Central memory CD8-positive, alpha-beta T cell (primary cell): ENCODE data around the gene TAP1.
A peak's percentile ranks its signal among the peaks of the same experiment; 100 is the strongest.

ENCODE experiments used
- ATAC-seq: fragments of 150-1000 bp; cut with Tn5 transposase; replicated peaks from 2 replicates; pipeline ENCODE4 v1.10.0; 2022; ENCODE audit warnings: mild to moderate bottlenecking, moderate FRiP score, moderate number of reproducible peaks; ENCODE audit not compliant: poor library complexity, severe bottlenecking; ENCODE audit errors: extremely low read depth
- DNase-seq, 2 donors: peaks; one replicate each; pipeline ENCODE4 v3.0.0; 2021; ENCODE audit warnings: low spot score in 2 of 2
- H3K27ac Mint-ChIP-seq: one replicate; pipeline ENCODE4 v1.8.0; 2022; ENCODE audit warnings: low read depth, mild to moderate bottlenecking, moderate library complexity, mixed read lengths
- H3K27me3 Mint-ChIP-seq: one replicate; pipeline ENCODE4 v1.8.0; 2022; ENCODE audit warnings: mixed read lengths
- H3K36me3 Mint-ChIP-seq: one replicate; pipeline ENCODE4 v1.8.0; 2022; ENCODE audit warnings: mild to moderate bottlenecking, moderate library complexity, mixed read lengths; ENCODE audit not compliant: insufficient read depth
- H3K4me1 Mint-ChIP-seq: one replicate; pipeline ENCODE4 v1.8.0; 2022; ENCODE audit warnings: mixed read lengths
- H3K4me3 Mint-ChIP-seq: one replicate; pipeline ENCODE4 v1.8.0; 2022; ENCODE audit warnings: mild to moderate bottlenecking, moderate library complexity, mixed read lengths
- H3K9me3 Mint-ChIP-seq: one replicate; pipeline ENCODE4 v1.8.0; 2022; ENCODE audit warnings: mixed read lengths

The TAP1 gene

DNA sequence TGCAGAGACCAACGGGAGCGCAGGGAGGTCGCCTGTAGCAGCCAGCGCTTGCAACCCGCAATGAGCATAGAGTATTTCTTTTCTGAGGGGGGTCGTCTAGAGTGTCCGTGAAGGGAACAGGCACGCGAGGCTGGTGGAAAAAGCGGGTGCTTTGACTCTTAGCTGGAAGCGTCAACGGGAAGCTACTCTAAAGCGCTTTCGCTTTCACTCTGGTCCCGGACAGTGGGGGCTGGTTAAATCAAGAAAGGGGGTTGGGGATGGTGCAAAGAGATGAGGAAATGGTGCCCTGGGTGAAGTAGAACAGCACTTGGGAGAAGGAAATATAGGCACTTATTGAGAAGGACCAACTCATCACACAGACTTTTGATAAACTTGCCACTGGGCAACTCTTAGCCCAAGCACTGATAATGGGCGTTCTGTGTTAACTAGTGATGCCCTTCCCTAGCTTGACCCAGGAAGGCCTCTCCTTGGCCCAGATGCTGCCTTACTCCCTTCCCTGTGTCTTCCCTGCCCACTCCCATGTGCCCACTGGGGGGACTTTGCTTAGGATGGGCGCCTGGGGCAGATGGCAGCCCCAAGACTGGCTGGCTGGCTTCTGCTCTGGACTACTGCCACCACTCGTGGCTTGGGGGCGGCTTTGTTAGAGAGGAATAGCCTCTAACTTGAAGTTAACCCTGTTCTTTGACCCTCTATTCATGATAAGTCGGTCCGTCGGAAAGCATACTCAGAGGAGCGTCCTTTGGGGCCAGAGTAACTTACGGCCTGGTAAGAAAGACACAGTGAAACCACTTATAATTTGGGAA, 1.1 kb upstream of the TAP1 start:
- no peaks in the 10 kb centered on the region for H3K9me3 Mint-ChIP-seq
- DNase-seq (peak; percentile 37 to 38), ATAC-seq (peak; percentile 49)
- peaks cover 76% of the 10 kb centered on the region for H3K4me1 Mint-ChIP-seq
- no peaks in the 10 kb centered on the region for H3K27me3 Mint-ChIP-seq
- H3K36me3 Mint-ChIP-seq: peaks cover 87% of the 10 kb centered on the region
- H3K27ac Mint-ChIP-seq: peak overlapping the region; percentile 99
- peak overlapping the region; percentile 97 for H3K4me3 Mint-ChIP-seq

DNA sequence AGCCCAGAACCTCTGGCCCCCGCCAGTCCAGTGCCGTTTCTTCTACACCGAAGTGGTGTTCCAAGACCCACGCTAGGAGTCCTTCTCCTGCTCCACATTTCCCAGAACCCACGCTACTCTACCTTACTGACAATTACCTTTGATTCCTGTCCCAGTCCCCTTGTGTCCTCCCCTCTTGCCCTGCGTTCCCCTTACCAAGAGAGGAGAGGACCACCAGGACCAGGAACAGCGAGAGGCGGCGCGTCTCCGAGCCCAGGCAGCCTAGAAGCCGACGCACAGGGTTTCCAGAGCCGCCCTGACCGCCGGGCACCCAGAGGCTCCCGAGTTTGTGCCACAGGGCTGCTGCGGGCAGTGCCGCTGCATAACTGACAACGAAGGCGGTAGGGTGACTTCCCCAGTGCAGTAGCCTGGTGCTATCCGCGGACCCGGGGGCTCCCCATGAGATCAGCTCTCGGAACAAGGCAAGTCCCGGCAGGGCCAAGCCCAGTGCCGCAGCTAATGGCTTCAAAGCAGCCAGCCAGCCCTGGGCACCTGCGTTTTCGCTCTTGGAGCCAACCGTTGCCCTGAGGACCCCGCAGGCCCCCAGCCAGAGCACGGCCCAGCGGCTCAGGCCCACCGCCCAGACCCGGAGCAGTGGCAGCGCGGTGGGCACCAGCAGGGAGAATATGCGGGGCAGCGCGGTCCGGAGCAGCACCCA, 512 bp downstream of the TAP1 start:
- ATAC-seq (peak; percentile 35), DNase-seq (peak; percentile 49 to 63)
- Mint-ChIP-seq H3K9me3 (no peaks in the 10 kb centered on the region), H3K27me3 (no peaks in the 10 kb centered on the region), H3K4me1 (peaks cover 74% of the 10 kb centered on the region), H3K27ac (peak overlapping the region; percentile 99), H3K36me3 (peaks cover 86% of the 10 kb centered on the region), H3K4me3 (peak overlapping the region; percentile 97)

DNA sequence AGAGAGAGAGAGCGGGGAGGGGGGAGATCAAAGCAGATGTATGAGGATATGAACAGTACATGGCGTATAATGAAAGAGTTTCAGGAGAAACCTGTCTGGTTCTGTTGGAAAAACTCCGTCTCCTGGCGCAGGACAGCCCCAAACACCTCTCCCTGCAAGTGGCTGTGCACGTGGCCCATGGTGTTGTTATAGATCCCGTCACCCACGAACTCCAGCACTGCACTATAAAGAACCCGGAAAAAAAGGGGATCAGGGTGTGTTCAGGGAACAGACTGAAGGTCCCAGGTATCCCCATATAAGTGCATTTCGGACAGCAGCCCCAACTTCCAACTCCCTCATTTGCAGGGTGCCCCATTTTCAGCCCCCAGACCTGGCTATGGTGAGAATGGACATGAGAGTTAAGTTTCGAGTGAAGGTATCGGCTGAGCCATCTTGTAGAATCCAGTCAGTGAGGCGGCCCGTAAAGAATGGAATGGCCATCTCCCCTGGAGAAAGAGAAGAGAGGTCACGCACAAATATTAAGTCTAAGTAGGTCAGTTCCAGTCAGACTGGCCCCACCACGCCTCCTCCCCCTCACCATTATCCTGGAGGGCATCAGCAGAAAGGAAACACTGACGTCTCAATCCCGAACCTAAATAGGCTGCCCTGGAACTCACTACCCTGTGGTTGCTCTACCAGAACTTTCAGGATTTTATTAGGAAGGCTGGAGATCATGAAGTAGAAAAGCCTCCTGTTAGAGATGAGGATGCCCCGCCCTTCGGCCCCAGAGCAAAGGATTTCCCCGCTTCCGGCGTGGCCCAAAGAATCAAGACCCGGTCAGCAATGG, 1.3 kb downstream of the TAP1 start:
- ATAC-seq (no peak), DNase-seq (no peak)
- Mint-ChIP-seq H3K4me1 (peaks cover 74% of the 10 kb centered on the region), H3K27ac (peak overlapping the region; percentile 99), H3K4me3 (peak overlapping the region; percentile 97), H3K9me3 (no peaks in the 10 kb centered on the region), H3K27me3 (no peaks in the 10 kb centered on the region), H3K36me3 (peaks cover 86% of the 10 kb centered on the region)

DNA sequence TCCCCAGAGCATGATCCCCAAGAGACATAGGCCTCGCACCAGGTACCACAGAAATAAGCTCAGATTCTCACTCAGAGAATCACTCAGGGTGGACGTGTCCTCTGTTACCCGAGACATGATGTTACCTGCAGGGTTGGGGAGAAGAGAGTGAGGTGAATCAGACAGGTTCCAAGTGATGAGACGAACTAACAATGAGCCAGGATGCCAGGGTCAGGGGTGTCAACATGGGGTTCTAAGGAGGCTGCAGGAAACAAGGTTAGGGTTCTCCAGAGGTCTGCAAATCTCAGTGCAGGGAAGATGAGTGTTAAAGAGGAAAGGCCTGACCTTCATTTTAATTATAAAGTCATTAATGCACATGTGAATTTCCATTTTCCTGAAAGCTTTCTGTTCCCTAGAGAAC, 2.5 kb downstream of the TAP1 start:
- Mint-ChIP-seq H3K4me1 (peaks cover 74% of the 10 kb centered on the region), H3K9me3 (no peaks in the 10 kb centered on the region), H3K27me3 (no peaks in the 10 kb centered on the region), H3K27ac (peak overlapping the region; percentile 99), H3K36me3 (peaks cover 86% of the 10 kb centered on the region), H3K4me3 (peak overlapping the region; percentile 97)
- ATAC-seq: no peak
- no peak for DNase-seq

DNA sequence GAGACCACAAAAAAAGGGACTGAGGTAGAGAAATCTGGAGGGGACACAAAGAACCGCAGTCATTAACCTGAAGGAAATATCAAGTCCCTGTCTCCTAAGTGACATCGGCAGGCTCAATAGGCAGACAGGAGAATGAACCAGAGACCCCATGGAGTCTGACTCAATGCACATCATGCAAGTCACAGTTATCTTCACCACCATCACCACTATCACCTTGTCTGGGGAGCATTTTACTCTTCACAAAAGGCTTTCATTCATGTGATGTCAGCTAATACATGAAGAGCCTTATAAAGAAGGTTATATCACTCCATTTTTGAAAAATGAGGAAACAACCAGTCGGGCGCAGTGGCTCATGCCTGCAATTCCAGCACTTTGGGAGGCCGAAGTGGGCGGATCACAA, 4.4 kb downstream of the TAP1 start:
- Mint-ChIP-seq H3K9me3 (no peaks in the 10 kb centered on the region), H3K4me3 (peak overlapping the region; percentile 97), H3K27me3 (no peaks in the 10 kb centered on the region), H3K27ac (peak overlapping the region; percentile 100), H3K4me1 (peaks cover 70% of the 10 kb centered on the region), H3K36me3 (peaks cover 86% of the 10 kb centered on the region)
- DNase-seq (no peak), ATAC-seq (no peak)

DNA sequence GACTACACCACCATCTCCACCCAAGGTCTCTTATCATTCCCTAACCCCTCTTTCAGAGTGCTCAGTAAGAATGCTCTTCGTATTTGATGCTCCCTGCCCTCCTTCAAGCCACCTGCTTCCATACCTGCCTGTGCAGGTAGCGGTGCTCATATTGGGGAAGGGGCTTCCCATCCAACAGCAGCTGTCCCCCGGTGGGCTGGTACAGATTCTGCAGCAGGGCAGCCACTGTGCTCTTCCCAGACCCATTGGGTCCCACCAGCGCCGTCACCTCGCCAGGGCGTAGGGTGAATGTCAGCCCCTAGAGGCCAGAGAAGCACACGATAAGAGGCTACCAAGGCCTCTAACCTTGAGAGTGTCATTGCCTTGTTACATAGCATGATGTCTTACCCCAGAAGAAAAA, 5.7 kb downstream of the TAP1 start:
- DNase-seq: no peak
- H3K4me3 Mint-ChIP-seq: peak overlapping the region; percentile 97
- ATAC-seq: no peak
- H3K27ac Mint-ChIP-seq: peak overlapping the region; percentile 100
- no peaks in the 10 kb centered on the region for H3K9me3 Mint-ChIP-seq
- peaks cover 81% of the 10 kb centered on the region for H3K4me1 Mint-ChIP-seq
- H3K27me3 Mint-ChIP-seq: no peaks in the 10 kb centered on the region
- peaks cover 90% of the 10 kb centered on the region for H3K36me3 Mint-ChIP-seq

DNA sequence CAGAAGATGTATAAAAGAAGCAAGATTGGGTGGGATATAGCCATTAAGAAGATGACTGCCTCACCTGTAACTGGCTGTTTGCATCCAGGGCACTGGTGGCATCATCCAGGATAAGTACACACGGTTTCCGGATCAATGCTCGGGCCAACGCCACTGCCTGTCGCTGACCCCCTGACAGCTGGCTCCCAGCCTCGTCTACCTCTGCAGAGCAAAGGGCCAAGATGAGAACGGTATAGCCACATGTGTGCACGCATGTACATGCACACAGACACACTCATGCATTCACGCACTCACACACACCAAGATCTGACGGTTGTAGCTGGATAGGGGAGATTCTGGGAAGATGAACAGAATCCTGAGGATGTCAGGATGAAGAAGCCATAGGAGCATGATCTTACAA, 6.5 kb downstream of the TAP1 start:
- DNase-seq (no peak), ATAC-seq (no peak)
- H3K4me1 Mint-ChIP-seq: peaks cover 86% of the 10 kb centered on the region
- peak overlapping the region; percentile 97 for H3K4me3 Mint-ChIP-seq
- no peaks in the 10 kb centered on the region for H3K9me3 Mint-ChIP-seq
- peak overlapping the region; percentile 100 for H3K27ac Mint-ChIP-seq
- H3K36me3 Mint-ChIP-seq: peaks cover 85% of the 10 kb centered on the region
- H3K27me3 Mint-ChIP-seq: no peaks in the 10 kb centered on the region

DNA sequence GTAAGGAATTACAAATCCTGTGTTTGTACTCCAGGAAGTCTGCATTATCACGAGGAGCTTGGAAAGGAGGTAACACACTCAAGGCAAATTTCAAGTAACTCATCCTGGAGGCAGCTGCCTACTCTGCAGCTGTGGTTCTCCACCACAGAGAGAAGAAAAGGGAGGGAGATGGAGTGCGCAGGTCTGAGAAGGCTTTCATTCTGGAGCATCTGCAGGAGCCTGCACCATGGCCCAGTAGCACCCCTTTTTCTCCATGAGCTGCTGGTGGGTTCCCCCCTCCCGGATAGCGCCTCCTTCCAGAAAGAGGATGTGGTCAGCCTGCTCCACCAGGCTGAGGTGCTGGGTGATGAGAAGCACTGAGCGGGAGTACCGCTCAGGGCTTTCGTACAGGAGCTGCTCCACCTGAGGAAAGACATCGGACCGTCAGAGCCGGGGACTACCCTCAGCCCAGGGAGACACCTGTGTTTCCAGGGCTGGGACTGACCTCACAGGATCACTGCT, 8.1 kb downstream of the TAP1 start:
- Mint-ChIP-seq H3K27ac (peak overlapping the region; percentile 100), H3K27me3 (no peaks in the 10 kb centered on the region), H3K4me3 (peak overlapping the region; percentile 97), H3K36me3 (peaks cover 84% of the 10 kb centered on the region), H3K4me1 (peaks cover 86% of the 10 kb centered on the region), H3K9me3 (no peaks in the 10 kb centered on the region)
- DNase-seq (peak in 1 of 2 donors; percentile 35), ATAC-seq (peak; percentile 6)

DNA sequence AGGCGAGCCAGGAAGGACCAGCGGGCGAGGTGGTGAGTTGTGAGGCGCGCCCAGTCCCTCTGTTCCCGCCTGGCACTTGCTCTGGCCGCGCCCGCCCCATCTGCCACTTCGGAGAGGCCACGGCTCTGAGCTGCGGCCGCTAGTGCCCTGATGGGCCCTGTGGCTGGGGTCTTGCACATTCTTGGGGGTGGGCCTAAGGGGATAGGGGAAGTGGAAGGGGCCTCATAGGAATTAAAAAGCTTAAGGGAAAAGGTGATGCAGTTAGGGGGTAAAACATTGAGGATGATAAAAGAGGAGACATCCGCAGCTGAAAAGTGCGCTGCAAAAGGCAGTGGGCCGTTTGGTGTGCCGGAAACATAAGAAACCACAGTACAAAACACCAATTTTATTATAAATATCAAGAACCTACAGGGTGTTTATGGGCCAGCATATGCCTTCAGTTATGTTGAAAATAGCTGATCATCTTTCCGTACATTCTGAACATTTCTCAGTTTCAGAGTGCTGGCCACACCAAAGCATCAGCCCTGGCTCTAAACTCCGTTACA, 8.6 kb downstream of the TAP1 start:
- ATAC-seq: peak; percentile 37
- no peak for DNase-seq
- Mint-ChIP-seq H3K9me3 (no peaks in the 10 kb centered on the region), H3K4me3 (peak overlapping the region; percentile 97), H3K4me1 (peaks cover 86% of the 10 kb centered on the region), H3K27ac (peak overlapping the region; percentile 100), H3K36me3 (peaks cover 83% of the 10 kb centered on the region), H3K27me3 (no peaks in the 10 kb centered on the region)

DNA sequence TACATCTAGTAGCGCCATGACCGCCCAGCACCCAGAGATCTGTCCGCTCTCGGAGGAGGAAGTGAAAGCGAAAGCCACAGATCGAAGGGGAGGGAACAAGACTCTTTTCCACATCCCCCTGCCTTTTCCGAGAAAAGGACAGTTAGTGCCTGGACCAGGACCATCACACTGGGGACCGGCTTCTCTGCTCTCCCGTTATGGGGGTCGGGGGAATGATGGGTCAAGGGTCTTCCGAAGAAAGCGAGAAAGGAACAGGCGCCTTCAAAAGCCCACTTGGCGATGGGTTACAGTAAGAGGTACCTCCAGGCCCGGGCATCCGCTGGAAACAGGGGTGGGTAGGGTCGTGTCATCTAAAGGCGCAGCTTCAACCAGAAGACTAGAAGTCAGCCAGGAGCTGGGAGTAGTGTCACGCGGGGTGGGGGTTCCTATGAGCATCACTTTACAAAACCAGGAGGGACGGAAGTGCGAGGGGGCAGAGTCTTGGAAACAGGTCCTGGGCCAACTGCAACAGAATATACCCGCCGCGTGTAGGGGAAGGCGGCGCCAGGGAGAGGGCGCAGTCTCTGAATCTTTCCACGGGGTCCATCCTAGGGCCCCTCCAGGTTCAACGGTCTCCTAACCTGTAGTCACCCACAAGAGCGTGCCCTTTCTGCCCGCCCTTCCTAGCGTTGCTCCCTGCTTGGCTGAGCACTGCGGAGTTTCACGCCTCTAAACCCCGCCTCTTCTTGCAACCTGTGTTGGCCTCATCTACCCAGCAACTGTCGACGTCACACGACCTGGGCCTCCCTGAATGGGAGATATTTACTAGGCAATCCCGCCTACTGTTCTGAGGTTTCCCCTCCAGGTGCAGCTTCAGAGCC, 9.3 kb downstream of the TAP1 start, which contains the start of gene PSMB8:
Gene PSMB8 (minus strand): TSS at position 69 of the 860 bp plus-strand sequence. CDS start 51 bp downstream, at position 18.
- H3K4me1 Mint-ChIP-seq: peaks cover 83% of the 10 kb centered on the region
- peak within 1 kb of the TSS; percentile 100 for H3K27ac Mint-ChIP-seq
- peak within 1 kb of the TSS; percentile 97 for H3K4me3 Mint-ChIP-seq
- no peaks in the 10 kb centered on the region for H3K9me3 Mint-ChIP-seq
- no peaks in the 10 kb centered on the region for H3K27me3 Mint-ChIP-seq
- peak; percentile 96 to 99 for DNase-seq
- peaks cover 78% of the 10 kb centered on the region for H3K36me3 Mint-ChIP-seq
- peak; percentile 82 for ATAC-seq

DNA sequence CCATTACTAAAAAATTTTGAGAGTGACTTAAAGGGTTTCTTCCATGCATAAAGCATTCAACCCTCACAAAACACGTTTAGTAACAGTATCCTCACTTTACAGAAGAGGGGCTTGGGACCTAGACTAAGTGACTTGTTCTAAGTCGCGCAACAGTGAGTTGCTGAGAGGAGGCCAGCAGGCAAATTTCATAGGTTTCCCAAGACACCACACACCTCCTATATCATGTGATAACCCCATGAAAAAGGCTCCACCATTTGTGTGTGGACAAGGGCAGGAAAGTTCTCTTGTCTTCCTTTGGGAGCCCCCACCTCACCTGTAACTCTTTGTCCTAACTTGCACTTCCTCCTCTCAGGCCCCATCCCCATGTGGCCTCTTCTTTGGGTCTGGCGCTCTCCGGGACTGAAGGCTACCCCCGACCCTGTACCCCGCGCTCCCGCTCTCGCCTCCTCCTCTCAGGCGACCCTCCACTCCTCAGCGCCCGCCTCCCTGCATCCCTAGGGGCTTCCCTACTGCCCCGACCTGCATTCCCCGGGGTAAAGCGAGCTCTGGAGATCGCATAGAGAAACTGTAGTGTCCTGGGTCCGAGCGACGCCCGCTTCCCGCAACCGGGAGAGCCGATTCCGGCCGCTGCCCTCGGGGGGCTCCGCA, 10.0 kb downstream of the TAP1 start:
- peaks cover 75% of the 10 kb centered on the region for H3K36me3 Mint-ChIP-seq
- ATAC-seq (no peak), DNase-seq (no peak)
- no peaks in the 10 kb centered on the region for H3K27me3 Mint-ChIP-seq
- peaks cover 76% of the 10 kb centered on the region for H3K4me1 Mint-ChIP-seq
- peak overlapping the region; percentile 100 for H3K27ac Mint-ChIP-seq
- no peaks in the 10 kb centered on the region for H3K9me3 Mint-ChIP-seq
- peak overlapping the region; percentile 97 for H3K4me3 Mint-ChIP-seq
